Fibroblast of mammary gland (primary cell): ENCODE results near the gene TNS2.
A peak's percentile ranks its signal among the peaks of the same experiment; 100 is the strongest.

Source experiments
- DNase-seq: peaks from one replicate; pipeline ENCODE4 v3.0.0-alpha.2; 2010; ENCODE audit warnings: low read depth
- H3K4me3 ChIP-seq: 2 replicates; pipeline ENCODE4 v1.5.1; 2011; ENCODE audit warnings: low read depth, mild to moderate bottlenecking, low read length, moderate library complexity; ENCODE audit not compliant: control insufficient read depth
- TF ChIP-seq, protein P1 (sequence below): conservative IDR thresholded peaks from 2 replicates; pipeline ENCODE4 v1.5.1; 2011; ENCODE audit warnings: low read depth, low read length, inconsistent platforms; ENCODE audit not compliant: control insufficient read depth, insufficient read depth

TNS2 gene

DNA sequence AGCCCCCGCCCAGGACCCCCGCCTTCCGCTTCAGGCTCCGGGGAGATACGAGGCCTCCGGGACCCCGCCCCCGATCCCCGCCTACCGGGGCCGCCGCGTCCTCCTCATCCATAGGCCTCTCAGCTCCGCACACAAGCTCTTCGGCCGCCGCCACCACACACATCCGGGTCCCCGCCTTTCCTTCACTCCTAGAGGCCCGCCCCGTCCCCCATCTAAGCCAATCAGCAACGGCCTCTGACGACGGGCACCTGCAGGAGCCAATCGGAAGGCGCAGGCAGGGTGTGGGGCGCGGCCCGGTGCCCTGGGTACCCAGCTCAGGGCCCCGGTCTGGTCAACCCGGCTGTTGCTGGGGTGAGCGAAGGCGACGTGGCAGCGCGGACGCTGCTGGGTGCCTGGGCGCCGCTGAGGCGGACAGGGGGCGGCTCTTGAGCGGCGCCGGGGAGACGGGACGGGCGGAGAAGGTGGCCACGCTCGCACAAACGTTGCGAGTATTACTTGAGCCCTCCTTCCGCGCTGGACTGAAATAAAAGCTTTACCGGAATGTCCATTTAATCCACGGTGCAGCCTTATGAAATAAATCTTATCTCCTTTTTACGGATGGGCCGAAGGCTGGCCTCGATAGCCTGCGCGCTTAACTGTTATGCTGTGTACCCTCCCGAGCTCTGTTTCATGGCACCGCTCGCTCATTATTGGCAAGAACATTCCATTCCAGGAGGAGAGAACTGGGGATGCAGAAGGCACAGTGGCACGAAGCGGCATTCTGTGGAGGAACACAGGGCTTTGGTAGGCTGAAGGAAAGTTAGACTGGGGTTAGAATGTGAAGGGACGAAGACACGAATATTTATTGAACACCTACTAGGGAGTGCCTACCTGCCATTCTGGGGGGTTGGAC, 29.6 kb downstream of the TNS2 start, which contains the start of gene SPRYD3:
Gene SPRYD3, minus strand, starts transcription at position 165 of the 892 bp plus-strand sequence. Its CDS starts 57 bp downstream, at position 108.
- peak within 1 kb of the TSS; percentile 66 for H3K4me3 ChIP-seq
- peak; percentile 94 for DNase-seq
- TF ChIP-seq, protein P1, sequence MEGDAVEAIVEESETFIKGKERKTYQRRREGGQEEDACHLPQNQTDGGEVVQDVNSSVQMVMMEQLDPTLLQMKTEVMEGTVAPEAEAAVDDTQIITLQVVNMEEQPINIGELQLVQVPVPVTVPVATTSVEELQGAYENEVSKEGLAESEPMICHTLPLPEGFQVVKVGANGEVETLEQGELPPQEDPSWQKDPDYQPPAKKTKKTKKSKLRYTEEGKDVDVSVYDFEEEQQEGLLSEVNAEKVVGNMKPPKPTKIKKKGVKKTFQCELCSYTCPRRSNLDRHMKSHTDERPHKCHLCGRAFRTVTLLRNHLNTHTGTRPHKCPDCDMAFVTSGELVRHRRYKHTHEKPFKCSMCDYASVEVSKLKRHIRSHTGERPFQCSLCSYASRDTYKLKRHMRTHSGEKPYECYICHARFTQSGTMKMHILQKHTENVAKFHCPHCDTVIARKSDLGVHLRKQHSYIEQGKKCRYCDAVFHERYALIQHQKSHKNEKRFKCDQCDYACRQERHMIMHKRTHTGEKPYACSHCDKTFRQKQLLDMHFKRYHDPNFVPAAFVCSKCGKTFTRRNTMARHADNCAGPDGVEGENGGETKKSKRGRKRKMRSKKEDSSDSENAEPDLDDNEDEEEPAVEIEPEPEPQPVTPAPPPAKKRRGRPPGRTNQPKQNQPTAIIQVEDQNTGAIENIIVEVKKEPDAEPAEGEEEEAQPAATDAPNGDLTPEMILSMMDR: no peak

DNA sequence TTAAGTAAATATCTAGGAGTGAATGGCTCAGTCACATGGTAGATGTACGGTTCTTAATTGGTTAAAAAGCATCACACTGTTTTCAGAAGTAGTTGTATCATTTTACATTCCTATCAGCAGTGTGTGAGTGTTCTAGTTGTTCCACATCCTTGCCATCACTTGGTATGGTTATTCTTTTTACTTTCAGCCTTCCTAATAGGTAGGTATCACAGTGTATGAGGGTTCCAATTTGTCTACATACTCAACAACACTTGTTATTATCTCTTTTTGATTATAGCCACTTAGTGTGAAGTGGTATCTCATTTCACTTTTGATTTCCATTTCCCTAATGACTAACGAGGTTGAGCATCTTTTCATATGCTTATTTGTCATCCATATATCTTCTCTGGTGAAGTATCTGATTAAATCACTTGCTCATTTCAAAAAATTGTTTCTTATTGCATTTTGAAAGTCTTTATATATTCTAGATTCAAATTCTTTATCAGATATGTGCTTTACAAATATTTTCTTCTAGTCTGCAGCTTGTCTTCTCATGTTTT, 32.8 kb downstream of the TNS2 start:
- DNase-seq: no peak
- TF ChIP-seq, protein P1: no peak
- no peak overlapping the region for H3K4me3 ChIP-seq

DNA sequence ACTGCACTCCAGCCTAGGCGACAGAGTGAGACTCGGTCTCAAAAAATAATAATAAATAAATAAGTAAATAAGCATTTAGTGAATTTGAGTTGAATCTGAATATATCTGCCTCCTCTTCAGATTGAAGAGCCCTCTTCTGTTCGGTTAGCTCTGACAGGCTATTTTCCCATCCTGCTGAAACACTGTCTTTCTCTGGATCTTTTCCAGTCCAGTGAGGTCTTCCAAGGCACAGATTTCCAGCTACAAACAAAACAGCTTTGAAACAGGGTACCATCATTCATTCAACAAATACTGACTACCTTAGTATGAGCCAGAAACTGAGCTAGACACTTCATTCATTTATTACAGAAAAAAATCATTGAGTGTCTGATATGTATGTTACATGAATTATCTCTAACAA, 36.5 kb downstream of the TNS2 start:
- TF ChIP-seq, protein P1: no peak
- no peak for DNase-seq
- H3K4me3 ChIP-seq: no peak overlapping the region

DNA sequence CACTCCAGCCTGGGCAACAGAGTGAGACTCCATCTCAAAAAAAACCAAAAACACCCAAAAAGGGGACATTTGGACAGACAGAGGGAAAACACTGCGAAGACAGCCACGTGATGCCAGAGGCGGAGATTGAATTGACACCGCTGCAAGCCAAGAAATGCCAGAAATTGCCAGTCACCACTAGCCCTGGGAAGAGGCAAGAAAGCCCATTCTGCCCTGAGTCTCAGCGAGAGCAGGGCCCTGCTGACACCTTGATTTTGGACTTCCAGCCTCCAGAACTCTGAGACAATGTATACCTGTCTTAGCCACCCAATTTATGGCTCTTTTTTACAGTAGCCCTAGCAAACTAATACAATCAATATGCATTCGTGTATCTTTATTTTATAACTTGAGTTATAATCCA, 40.2 kb downstream of the TNS2 start:
- no peak overlapping the region for H3K4me3 ChIP-seq
- no peak for DNase-seq
- TF ChIP-seq, protein P1: no peak

DNA sequence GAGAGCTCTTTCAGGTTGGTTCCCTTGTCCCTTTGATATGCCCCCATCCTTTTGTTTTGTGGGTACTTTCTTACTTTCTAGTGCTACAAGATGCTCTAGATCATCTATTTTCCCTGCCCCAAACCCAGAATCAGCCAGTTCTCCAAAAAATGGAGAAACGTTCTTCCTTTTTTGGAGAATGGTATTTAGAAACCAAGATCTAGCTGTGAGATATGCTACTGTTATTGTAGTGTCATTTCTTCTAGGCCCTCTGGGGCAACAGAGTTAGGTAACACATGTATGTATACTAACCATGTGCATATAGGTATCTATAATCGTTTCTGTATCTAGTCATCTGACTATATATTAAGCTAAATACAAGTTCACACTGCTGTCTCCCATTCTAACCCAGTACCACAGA, 40.7 kb downstream of the TNS2 start:
- no peak overlapping the region for H3K4me3 ChIP-seq
- DNase-seq: no peak
- TF ChIP-seq, protein P1: no peak

DNA sequence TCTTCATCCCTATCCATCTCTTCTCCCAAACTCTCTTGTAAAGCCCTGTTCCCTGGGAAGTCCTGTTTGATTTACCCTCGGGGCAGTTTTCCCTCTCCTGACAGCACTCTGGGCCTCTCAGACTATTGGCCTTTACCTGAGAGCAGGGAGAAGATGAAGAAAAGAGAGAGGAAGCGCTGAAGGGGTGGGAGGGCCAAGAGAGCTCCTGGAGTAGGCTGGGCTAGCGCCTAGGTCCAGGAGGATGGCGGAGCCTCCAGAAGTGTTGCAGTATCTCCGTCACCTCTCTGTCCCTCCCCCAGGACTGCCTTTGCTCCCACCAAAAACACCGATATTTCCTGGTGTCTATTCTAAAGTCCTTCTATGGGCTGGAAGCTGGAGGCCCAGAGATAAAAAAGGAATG, 41.9 kb downstream of the TNS2 start:
- TF ChIP-seq, protein P1: no peak
- H3K4me3 ChIP-seq: no peak overlapping the region
- no peak for DNase-seq
